ENCODE measurements around the gene ST6GALNAC6. TPM values are rescaled to one million over a fixed set of nuclear protein-coding genes. Genes with fewer than 3 reads are reported as not detected.

Gene ST6GALNAC6
- 45.2 TPM for polyA plus RNA-seq (2013, experiment 1 of 2)
- 45.9 TPM for polyA plus RNA-seq (2013, experiment 2 of 2)

GRCh38 chr9:127899128-127899943, at the start of gene ST6GALNAC6:
Gene ST6GALNAC6 (minus strand): TSS chr9:127899603. CDS start chr9:127897981, 1,622 bp downstream.
- Histone ChIP-seq H2BK12ac (ENCODE audit: low read length in 2 of 2) (peak within 1 kb of the TSS; percentile 69 to 94), H3K27ac (ENCODE audit: low read length, poor library complexity, severe bottlenecking) (peak within 1 kb of the TSS; percentile 77)
- WGBS = 3% methylated on average over 48 of the region's 89 CpGs

GRCh38 chr9:127947841-127948710, 48.7 kb upstream of the ST6GALNAC6 start:
- no peak overlapping the region for H3K4me3 ChIP-seq (ENCODE audit: insufficient read depth in 1 of 2, low read depth in 1 of 2, low read length in 2 of 2)
- H3K4ac ChIP-seq (ENCODE audit: low read depth in 1 of 2, low read length in 2 of 2) = no peak overlapping the region
- no peak overlapping the region for H2AFZ ChIP-seq (ENCODE audit: low read depth, low read length)
- no peak overlapping the region for H3K4me2 ChIP-seq (ENCODE audit: low read length, poor library complexity, severe bottlenecking)
- peaks cover 6% of the 10 kb centered on the region for H3K4me1 ChIP-seq (ENCODE audit: control insufficient read depth, insufficient read depth, low read depth, low read length)
- WGBS = 91% methylated on average over 17 of the region's 17 CpGs
- H2AK5ac ChIP-seq (ENCODE audit: low read length, severe bottlenecking) = no peak overlapping the region
- H3K14ac ChIP-seq (ENCODE audit: low read length in 2 of 2) = no peak overlapping the region
- no peak for DNase-seq
- H3K27ac ChIP-seq (ENCODE audit: low read length, poor library complexity, severe bottlenecking) = no peak overlapping the region
- H3K18ac ChIP-seq (ENCODE audit: low read depth in 1 of 2, low read length in 2 of 2) = no peak overlapping the region
- no peak overlapping the region for H2BK12ac ChIP-seq (ENCODE audit: low read length in 2 of 2)
- H3K27me3 ChIP-seq (ENCODE audit: control insufficient read depth in 1 of 2, insufficient read depth in 1 of 2, low read length in 2 of 2) = no peaks in the 10 kb centered on the region
- peaks cover 36 to 53% of the 10 kb centered on the region in 2 experiments for H3K36me3 ChIP-seq (ENCODE audit: control insufficient read depth in 1 of 2, insufficient read depth in 2 of 2, low read depth in 1 of 2, low read length in 2 of 2)
- no peak overlapping the region for H3K9ac ChIP-seq (ENCODE audit: low read length)
- no peak overlapping the region for H2BK15ac ChIP-seq (ENCODE audit: low read depth, poor library complexity, severe bottlenecking)
- no peak overlapping the region for H4K91ac ChIP-seq (ENCODE audit: low read length)
- H3K9me3 ChIP-seq (ENCODE audit: control insufficient read depth, low read length) = no peaks in the 10 kb centered on the region
- H4K8ac ChIP-seq (ENCODE audit: low read length) = no peak overlapping the region
- H2BK120ac ChIP-seq (ENCODE audit: low read depth, low read length) = no peak overlapping the region
- no peak overlapping the region for H2BK5ac ChIP-seq (ENCODE audit: low read depth, low read length, poor library complexity, severe bottlenecking)
- peaks cover 15% of the 10 kb centered on the region for H3K79me1 ChIP-seq (replicated peaks; ENCODE audit: low read length, poor library complexity, severe bottlenecking)
- H3K23ac ChIP-seq (ENCODE audit: low read length in 2 of 2) = no peak overlapping the region

More at GRCh38 chr9:127899128-127899943, at the start of gene ST6GALNAC6:
- Histone ChIP-seq H3K27me3 (ENCODE audit: control insufficient read depth in 1 of 2, insufficient read depth in 1 of 2, low read length in 2 of 2) (no peaks in the 10 kb centered on the region), H4K91ac (ENCODE audit: low read length) (peak within 1 kb of the TSS; percentile 98), H3K4ac (ENCODE audit: low read depth in 1 of 2, low read length in 2 of 2) (peak within 1 kb of the TSS; percentile 98 to 100), H2BK5ac (ENCODE audit: low read depth, low read length, poor library complexity, severe bottlenecking) (peak within 1 kb of the TSS; percentile 85), H3K36me3 (ENCODE audit: control insufficient read depth in 1 of 2, insufficient read depth in 2 of 2, low read depth in 1 of 2, low read length in 2 of 2) (peaks cover 28 to 29% of the 10 kb centered on the region in 2 experiments), H2AFZ (ENCODE audit: low read depth, low read length) (peak within 1 kb of the TSS; percentile 68), H4K8ac (ENCODE audit: low read length) (peak within 1 kb of the TSS; percentile 92), H3K4me1 (ENCODE audit: control insufficient read depth, insufficient read depth, low read depth, low read length) (peaks cover 44% of the 10 kb centered on the region), H3K4me3 (ENCODE audit: insufficient read depth in 1 of 2, low read depth in 1 of 2, low read length in 2 of 2) (peak within 1 kb of the TSS; percentile 84 to 90), H3K14ac (ENCODE audit: low read length in 2 of 2) (peak within 1 kb of the TSS; percentile 58 to 78), H3K9me3 (ENCODE audit: control insufficient read depth, low read length) (no peaks in the 10 kb centered on the region), H3K23ac (ENCODE audit: low read length in 2 of 2) (peak within 1 kb of the TSS in 1 of 2 experiments; percentile 86), H2AK5ac (ENCODE audit: low read length, severe bottlenecking) (peak within 1 kb of the TSS; percentile 25), H2BK15ac (ENCODE audit: low read depth, poor library complexity, severe bottlenecking) (peak within 1 kb of the TSS; percentile 94), H3K9ac (ENCODE audit: low read length) (peak within 1 kb of the TSS; percentile 98), H2BK120ac (ENCODE audit: low read depth, low read length) (peak within 1 kb of the TSS; percentile 97), H3K79me1 (replicated peaks; ENCODE audit: low read length, poor library complexity, severe bottlenecking) (peaks cover 23% of the 10 kb centered on the region), H3K18ac (ENCODE audit: low read depth in 1 of 2, low read length in 2 of 2) (peak within 1 kb of the TSS; percentile 95 to 97), H3K4me2 (ENCODE audit: low read length, poor library complexity, severe bottlenecking) (peak within 1 kb of the TSS; percentile 86)
- peak; percentile 77 for DNase-seq

DNA sequence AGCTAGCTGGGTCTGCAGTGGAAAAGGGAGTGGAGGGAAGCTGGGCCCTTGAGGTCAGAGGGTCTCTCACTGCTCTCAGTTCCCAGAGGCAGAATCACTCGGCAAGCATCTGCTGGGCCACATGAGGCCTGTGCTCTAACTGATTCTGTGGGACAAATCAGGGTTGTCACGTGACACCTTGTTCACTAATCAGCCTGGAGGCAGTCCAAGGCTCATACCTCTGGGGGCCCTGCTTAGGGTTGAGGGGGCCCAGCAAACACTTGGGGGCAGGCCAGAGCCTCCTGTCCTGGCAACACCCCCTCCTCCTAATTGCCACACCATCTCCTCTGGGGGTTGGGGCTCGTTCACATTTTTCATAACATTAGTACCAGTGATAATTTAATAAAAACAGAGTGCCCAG, 47.3 kb upstream of the ST6GALNAC6 start:
- Histone ChIP-seq H3K79me1 (replicated peaks; ENCODE audit: low read length, poor library complexity, severe bottlenecking) (peaks cover 11% of the 10 kb centered on the region), H4K8ac (ENCODE audit: low read length) (no peak overlapping the region)
- DNase-seq = no peak

More for the DNA sequence above, 47.3 kb upstream of the ST6GALNAC6 start:
- Histone ChIP-seq H2AK5ac (ENCODE audit: low read length, severe bottlenecking) (no peak overlapping the region), H3K4me3 (ENCODE audit: insufficient read depth in 1 of 2, low read depth in 1 of 2, low read length in 2 of 2) (no peak overlapping the region), H2AFZ (ENCODE audit: low read depth, low read length) (no peak overlapping the region), H3K23ac (ENCODE audit: low read length in 2 of 2) (no peak overlapping the region), H3K18ac (ENCODE audit: low read depth in 1 of 2, low read length in 2 of 2) (no peak overlapping the region), H2BK15ac (ENCODE audit: low read depth, poor library complexity, severe bottlenecking) (no peak overlapping the region), H2BK120ac (ENCODE audit: low read depth, low read length) (no peak overlapping the region), H3K27ac (ENCODE audit: low read length, poor library complexity, severe bottlenecking) (no peak overlapping the region), H2BK5ac (ENCODE audit: low read depth, low read length, poor library complexity, severe bottlenecking) (no peak overlapping the region), H3K27me3 (ENCODE audit: control insufficient read depth in 1 of 2, insufficient read depth in 1 of 2, low read length in 2 of 2) (no peaks in the 10 kb centered on the region), H3K14ac (ENCODE audit: low read length in 2 of 2) (no peak overlapping the region), H3K4me2 (ENCODE audit: low read length, poor library complexity, severe bottlenecking) (no peak overlapping the region), H4K91ac (ENCODE audit: low read length) (no peak overlapping the region), H3K36me3 (ENCODE audit: control insufficient read depth in 1 of 2, insufficient read depth in 2 of 2, low read depth in 1 of 2, low read length in 2 of 2) (peaks cover 49 to 66% of the 10 kb centered on the region in 2 experiments), H3K4ac (ENCODE audit: low read depth in 1 of 2, low read length in 2 of 2) (no peak overlapping the region), H3K9me3 (ENCODE audit: control insufficient read depth, low read length) (no peaks in the 10 kb centered on the region), H2BK12ac (ENCODE audit: low read length in 2 of 2) (no peak overlapping the region), H3K9ac (ENCODE audit: low read length) (peak overlapping the region; percentile 32), H3K4me1 (ENCODE audit: control insufficient read depth, insufficient read depth, low read depth, low read length) (peaks cover 7% of the 10 kb centered on the region)
- 73% methylated on average over 3 of the region's 3 CpGs for WGBS

Data from mesenchymal stem cell (in vitro differentiated cells and primary cell).